GM10266 (cell line): ENCODE data around the gene ADCK2.

Experiments used
- DNase-seq: peaks from one replicate; pipeline ENCODE4 v3.0.0; 2012; ENCODE audit errors: extremely low spot score
- TF ChIP-seq, protein P1 (sequence below): IDR thresholded peaks from 2 replicates; pipeline ENCODE4 v1.5.1; 2012; ENCODE audit warnings: mild to moderate bottlenecking, low read depth; ENCODE audit not compliant: control insufficient read depth, insufficient read depth; ENCODE audit errors: missing control alignments

Gene ADCK2

GRCh38 chr7:140650367-140650766, 22.4 kb upstream of the ADCK2 start:
- TF ChIP-seq, protein P1, sequence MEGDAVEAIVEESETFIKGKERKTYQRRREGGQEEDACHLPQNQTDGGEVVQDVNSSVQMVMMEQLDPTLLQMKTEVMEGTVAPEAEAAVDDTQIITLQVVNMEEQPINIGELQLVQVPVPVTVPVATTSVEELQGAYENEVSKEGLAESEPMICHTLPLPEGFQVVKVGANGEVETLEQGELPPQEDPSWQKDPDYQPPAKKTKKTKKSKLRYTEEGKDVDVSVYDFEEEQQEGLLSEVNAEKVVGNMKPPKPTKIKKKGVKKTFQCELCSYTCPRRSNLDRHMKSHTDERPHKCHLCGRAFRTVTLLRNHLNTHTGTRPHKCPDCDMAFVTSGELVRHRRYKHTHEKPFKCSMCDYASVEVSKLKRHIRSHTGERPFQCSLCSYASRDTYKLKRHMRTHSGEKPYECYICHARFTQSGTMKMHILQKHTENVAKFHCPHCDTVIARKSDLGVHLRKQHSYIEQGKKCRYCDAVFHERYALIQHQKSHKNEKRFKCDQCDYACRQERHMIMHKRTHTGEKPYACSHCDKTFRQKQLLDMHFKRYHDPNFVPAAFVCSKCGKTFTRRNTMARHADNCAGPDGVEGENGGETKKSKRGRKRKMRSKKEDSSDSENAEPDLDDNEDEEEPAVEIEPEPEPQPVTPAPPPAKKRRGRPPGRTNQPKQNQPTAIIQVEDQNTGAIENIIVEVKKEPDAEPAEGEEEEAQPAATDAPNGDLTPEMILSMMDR: no peak
- no peak for DNase-seq

- TF ChIP-seq, protein P1: peak; percentile 83
- DNase-seq: no peak
Observed at GRCh38 chr7:140653319-140654108, 19.2 kb upstream of the ADCK2 start.

DNA sequence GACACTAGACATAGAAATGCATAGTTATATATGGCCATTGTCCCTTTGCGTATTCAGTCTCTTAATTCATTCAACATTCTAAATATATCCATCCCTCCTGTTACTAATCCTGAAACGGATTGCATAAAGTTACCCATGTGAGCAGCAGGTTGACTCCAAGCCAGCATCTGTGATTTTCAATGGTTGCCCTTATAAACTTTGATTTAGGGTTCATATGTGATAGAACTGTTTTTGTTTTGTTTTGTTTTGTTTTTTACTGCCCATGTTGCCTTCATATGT, 18.7 kb upstream of the ADCK2 start:
- no peak for DNase-seq
- TF ChIP-seq, protein P1: no peak

GRCh38 chr7:140654661-140655060, 18.1 kb upstream of the ADCK2 start:
- TF ChIP-seq, protein P1: no peak
- DNase-seq: no peak

DNA sequence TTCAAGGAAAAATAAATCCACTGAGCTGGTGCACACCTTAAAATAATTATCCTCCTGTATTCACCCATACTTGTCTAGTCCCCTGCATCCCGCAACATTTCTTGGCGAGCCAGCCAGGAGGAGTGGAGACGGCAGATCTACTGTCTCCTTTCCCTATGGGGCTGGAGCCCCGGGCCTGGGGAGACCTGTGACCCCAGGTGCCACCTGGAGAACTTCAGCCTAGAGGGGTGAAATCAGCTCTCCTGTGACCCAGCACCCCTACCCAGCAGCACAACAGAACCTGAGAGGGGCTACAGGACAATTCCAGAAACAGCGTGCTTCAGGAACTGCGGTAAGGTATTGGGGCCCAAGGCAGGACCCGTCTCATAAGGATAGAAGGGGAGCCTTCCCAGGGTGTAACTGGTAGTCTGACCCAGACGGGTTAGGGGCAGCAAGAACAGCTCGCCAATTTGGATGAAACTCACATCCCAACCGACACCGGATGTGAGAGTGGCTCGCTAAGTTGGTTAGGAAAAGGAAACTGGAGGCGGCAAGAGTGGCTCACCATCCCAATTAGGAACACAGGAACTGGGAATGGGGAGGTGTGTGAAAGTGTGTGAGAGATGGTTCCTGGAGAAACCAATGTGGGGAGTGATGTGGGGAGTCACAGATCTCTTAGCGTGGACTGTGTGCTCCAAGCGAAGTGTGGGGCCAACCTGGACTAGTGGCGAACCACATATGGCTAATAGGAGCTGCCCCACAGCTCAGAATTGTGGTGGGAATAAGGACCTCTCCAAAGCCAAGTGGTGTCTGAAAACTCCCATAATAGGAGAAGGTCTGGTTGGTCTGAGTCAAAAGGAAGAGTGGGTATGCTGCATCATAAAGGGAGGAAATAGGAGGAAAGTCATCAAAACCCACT, 17.0 kb upstream of the ADCK2 start:
- DNase-seq: no peak
- TF ChIP-seq, protein P1: no peak

- no peak for DNase-seq
- TF ChIP-seq, protein P1: no peak
Observed at GRCh38 chr7:140656548-140657515, 15.9 kb upstream of the ADCK2 start.

GRCh38 chr7:140657891-140658290, 14.9 kb upstream of the ADCK2 start:
- TF ChIP-seq, protein P1: no peak
- DNase-seq: no peak
